CD4-positive, alpha-beta T cell treated with Interleukin-1 beta for 1 hour (primary cell): Measurements from ENCODE around the gene ZNF507.
A peak's percentile ranks its signal among the peaks of the same experiment; 100 is the strongest.

ENCODE experiments used
- DNase-seq, 2 donors: peaks; one replicate each; pipeline ENCODE4 v3.0.0-alpha.2; 2020 to 2022

The ZNF507 gene

DNA sequence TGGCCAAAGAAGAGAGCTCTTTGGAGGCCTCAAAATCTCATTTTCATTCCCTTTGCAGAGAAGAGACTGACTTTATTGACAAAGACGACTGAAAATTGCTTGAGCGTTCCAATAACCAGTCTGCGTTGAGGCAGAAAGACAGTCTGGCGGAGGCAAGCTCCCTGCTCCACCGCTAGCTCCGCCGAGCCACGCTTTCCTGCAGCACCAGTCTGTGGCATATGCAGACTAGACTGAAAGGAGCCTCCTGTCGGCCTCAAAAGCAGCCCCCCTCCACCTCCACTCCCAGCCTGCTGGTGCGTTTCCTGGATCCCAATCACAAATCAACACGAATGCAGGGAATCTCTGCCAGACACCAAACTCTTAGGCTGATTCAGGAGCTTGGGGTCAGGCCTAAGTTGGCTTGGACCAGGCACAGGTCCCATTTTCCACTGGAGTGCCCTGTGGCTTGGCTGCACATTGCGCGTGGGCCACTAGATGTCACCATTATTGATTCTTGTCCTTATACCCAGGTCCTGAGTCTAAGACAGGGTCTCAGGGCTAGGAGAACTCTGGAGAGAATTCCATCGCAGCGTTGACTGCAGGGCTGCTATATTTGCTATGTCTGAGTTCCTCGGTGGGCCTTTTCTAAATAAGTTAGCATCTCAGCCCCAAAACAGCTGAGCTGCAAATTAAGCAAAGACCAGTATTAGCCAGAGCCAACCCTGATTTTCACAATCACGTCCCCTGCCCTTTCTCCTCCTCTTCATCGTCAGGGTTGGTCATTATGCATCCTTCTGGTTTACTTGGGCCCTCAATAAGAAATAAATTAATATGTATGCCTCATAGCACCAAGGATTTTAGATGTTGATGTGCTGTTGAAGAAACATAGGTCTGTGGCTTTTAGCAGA is 5.2 kb upstream of the ZNF507 start:
- DNase-seq, result peak; percentile 32 to 47

GRCh38 chr19:32342695-32343094 is 2.7 kb upstream of the ZNF507 start:
- no peak for DNase-seq

GRCh38 chr19:32343550-32344262 is 1.7 kb upstream of the ZNF507 start:
- no peak for DNase-seq

DNA sequence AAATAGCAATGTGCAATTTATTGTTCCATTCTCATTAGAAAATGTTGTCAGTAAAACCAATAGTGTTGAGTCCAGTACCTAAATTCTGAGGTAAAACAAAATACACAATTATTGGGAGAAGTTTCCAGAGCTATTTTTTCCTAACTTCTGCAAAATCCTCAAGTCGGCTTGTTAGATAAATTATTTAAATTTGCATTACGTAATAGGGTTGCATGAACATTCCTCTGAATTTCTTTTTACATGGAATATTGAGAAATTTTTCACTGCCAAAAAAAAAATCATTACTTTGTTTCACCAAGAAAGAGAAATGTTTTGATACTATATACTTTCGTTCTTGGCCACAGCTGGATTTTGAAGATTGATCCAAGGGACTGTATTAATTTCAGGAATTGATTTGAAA is 1.5 kb downstream of the ZNF507 start:
- no peak for DNase-seq

- no peak for DNase-seq
These were observed 2.2 kb downstream of the ZNF507 start for GRCh38 chr19:32347573-32347972.

GRCh38 chr19:32349051-32349450 is 3.6 kb downstream of the ZNF507 start:
- no peak for DNase-seq

GRCh38 chr19:32349724-32350470 is 4.5 kb downstream of the ZNF507 start:
- DNase-seq, result no peak

DNA sequence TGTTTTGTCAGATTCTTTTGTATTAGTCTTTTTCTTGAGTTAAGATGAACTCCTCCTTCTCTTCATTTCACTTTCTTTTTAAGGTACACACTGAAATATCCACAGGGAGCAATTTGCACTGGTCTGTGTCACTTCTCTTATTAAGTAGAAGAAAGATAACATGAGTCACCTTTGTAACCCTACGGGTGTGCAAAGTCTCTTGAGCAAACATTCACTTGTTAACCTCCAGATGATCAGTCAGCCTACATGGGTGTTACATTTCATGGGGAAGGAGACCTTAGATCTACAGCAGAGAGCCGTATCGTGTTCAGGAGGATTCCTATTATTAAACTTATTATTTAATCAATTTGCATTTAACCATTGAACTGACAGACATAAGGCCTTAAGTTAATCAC is 5.1 kb downstream of the ZNF507 start:
- no peak for DNase-seq

DNA sequence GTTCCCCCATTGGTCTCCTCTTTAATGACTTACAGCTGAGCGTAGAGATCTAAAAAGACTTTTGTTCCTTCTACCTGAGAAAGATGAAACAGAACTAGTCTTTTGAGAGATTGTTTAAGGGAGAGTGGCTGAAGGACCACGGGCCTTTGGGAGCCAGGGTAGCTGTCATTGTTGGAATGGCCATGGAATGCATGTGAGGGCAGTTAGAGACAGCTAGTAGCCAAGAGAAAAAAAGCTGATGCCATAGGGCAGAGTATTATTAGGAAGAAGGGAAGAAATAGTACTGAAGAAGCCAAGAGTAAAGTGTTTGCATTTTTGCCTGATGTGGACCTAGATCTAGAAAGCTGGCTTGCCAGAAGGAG is 5.6 kb downstream of the ZNF507 start:
- no peak for DNase-seq

DNA sequence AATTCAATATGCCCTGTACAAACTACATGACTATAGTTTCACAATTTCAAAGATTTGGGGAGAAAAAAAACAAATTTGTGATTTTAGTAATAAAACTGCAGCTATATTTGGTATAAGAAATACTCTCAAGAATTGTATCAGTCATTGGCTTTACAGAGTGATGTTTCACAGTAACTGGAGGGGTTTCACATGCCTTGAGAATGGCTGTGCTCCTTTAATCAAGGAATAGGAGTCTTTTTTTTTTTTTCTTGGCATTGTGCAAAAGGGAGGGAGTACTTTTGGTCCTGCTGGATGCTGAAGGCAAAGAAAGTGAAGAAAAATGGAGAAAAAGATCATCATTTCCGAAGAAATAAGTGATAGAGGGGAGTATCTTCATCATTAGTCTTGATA is 6.8 kb downstream of the ZNF507 start:
- DNase-seq, result no peak

DNA sequence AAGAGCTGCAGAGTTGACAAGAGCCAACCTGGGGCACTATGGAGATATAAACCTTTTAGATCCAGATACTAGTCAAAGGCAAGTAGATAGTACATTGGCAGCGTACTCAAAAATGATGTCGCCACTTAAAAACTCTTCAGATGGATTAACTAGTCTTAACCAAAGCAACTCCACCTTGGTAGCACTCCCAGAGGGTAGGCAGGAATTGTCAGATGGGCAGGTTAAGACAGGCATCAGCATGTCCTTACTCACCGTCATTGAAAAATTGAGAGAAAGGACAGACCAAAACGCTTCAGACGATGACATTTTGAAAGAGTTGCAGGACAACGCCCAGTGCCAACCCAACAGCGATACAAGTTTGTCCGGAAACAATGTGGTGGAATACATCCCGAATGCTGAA is 8.9 kb downstream of the ZNF507 start:
- no peak for DNase-seq

DNA sequence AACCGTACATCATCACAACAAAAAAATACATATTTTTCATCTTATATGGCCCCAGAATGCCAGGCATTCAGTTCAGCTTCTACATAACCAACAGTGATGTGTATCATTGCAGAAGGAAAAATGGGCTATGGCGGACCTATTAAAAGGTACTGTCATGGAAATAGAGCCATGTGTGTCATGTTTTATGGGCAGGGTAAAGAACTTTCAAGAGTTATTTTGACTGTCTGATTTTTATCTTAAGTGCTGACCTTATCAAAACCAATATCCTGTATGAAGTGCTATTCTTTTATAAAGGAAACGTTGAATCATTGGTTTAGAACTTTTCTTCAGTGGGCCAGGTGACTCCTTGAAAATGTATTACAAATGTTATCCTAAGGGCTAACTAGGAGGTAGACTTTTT is 9.9 kb downstream of the ZNF507 start:
- no peak for DNase-seq

GRCh38 chr19:32357720-32358119 is 12.3 kb downstream of the ZNF507 start:
- DNase-seq, result no peak

DNA sequence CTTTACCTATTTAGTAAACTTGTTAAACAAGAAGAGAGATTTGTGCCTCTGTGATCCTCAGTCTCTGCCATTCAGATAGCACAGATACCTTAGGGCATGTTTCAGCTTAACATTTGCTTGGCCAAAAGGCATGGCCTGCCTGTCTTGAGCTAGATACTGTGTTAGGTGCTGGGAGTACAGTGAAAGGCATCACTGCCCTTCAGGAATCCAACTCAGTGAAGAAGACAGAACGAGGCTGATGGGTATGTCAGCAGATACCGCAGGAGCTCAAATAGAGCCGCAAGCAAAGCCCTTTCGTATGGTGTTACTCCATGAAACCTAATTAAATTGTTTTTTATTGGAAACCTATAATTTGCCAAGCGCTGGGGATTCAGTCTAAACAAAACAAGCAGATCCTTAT is 12.9 kb downstream of the ZNF507 start:
- DNase-seq, result no peak

GRCh38 chr19:32359581-32359980 is 14.2 kb downstream of the ZNF507 start:
- DNase-seq, result no peak

DNA sequence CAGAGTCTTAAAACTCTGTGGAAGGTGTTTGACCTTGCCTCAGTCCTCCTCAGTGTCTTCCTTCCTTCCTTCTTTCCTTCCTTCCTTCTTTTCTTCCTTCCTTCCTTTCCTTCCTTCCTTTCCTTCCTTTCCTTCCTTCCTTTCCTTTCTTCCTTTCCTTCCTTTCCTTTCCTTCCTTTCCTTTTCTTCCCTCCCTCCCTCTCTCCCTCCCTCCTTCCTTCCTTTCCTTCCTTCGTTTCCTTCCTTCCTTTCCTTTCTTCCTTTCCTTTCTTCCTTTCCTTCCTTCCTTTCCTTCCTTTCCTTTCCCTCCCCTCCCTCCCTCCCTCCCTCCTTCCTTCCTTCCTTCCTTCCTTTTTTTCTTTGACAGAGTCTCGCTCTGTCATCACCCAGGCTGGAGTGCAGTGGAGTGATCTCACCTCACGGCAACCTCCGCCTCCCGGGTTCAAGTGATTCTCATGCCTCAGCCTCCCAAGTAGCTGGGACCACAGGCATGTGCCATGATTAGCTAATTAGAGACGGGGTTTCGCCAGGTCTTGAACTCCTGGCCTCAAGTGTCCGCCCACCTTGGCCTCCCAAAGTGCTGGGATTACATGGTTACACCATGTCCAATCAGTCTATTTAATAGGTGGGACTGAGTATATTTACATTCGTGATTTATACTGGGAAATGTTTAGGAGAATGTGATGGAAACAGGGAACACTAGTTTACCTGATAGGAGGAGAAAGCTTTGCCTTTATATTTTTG is 16.3 kb downstream of the ZNF507 start:
- no peak for DNase-seq

GRCh38 chr19:32362318-32362691 is 16.9 kb downstream of the ZNF507 start:
- DNase-seq, result no peak

GRCh38 chr19:32363175-32363574 is 17.8 kb downstream of the ZNF507 start:
- no peak for DNase-seq

DNA sequence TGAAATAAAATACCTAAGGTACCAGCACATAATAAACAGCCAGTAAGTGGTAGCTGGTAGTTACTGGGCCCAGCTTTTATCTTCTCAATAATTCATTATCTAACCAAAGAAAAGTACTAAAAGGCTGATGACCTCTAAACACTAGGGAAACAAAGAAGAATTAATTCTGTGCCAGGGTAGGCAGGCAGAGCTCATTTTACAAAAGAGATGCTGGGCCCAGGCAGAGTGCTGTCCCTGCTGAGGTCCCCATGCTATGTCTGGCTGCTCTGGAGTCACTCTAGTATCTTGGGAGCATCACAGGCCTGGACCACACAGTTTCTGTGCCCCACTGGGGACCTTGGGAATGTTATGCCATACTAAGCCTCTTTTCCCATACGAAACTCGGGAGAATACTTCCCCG is 18.2 kb downstream of the ZNF507 start:
- no peak for DNase-seq

DNA sequence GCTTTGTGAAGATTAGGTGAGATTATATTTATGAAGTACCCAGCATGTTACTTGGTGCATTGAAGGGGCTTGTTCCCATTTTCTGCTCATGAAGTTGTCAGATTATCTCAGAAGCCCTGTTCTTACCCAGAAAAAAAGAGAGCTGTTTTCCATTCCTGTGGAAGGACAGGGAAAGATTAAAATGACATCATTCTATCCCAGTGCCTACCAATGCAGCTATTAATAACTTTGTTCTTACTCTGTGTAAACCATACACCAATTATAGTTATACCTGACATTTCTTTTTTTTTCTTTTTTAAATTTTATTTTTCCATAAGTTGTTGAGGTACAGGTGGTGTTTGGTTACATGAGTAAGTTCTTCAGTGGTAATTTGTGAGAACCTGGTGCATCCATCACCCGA is 18.6 kb downstream of the ZNF507 start:
- no peak for DNase-seq

DNA sequence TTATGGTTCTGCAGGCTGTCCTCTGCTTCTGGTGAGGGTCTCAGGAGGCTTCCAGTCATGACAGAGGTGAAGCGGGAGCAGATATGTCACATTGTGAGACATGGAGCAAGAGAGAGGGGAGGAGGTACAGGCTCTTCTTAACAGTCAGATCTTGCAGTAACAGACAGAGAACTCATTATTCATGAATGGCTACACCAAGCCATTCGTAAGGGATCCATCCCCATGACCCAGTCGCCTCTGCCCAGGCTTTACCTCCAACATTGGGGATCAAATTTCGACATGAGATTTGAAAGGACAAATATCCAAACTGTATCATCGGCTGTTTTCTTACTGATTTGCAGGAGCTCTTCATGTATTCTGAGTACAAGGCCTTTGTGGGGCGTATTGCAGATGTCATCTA is 21.7 kb downstream of the ZNF507 start:
- DNase-seq, result no peak

DNA sequence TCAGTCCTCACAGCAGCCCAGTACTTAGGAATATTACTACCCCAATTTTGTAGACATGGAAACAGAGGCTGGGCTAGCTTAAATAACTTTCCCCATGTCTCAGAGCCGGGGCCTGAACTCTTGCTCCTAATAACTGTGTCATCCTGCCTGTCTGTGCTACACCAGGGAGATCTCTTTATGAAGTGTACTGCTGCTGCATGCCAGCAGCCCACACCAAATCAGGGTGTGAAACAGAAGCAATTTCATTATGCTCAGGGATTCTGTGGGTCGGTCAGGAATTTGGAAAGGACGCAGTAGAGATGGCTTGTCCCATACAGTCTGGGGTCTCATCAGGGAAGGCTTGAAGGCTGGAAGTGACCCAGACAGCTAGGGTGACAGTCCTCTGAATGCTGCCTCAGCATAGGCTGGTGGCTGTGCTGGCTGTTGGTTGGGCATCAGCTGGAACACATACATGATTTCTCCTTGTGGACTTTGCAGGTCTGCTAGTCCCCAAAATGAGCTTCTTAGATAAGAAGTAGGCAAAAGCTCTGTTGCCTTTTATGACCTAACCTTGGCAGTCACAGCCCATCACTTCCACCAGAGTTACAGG is 22.6 kb downstream of the ZNF507 start:
- no peak for DNase-seq

- DNase-seq, result no peak
These were observed 23.4 kb downstream of the ZNF507 start for GRCh38 chr19:32368787-32369186.
